Posterior vena cava (tissue), 2 donors: ENCODE measurements around the gene SLC30A5. TPM values are rescaled to one million over a fixed set of nuclear protein-coding genes. Genes with fewer than 3 reads are reported as not detected.
"Not testable (repeated sequence)": the region's sequence is repeated elsewhere in the genome, so short reads cannot be mapped to it uniquely, and the experiment has no call there.

Experiments
- DNase-seq: peaks from one replicate; pipeline ENCODE4 v3.0.0-alpha.2; 2020; ENCODE audit warnings: low spot score
- intact Hi-C, 2 donors: fragments of 100-400 bp; cut with DNase I; formaldehyde crosslinking; loops; one replicate each; pipeline versions ENCODE4 v1.14.1 to v1.14.2; 2022 to 2023
- total RNA-seq, 2 donors: library from RNA; stranded (reverse); fragmentation: NEBNext Ultra II Directional; extraction: Animal tissue kit (Norgen Biotek cat#: 25700); gene quantifications; one replicate each; pipeline ENCODE4 v1.2.1, GENCODE V29; 2021
- donor health status: DM: yes; HTN: yes; CAD: no.
- donor health status: DM: yes; HTN: yes; CAD: no.

The SLC30A5 gene
- total RNA-seq, 2 donors from 2014 or later: 43.7 to 47.3 TPM

- intact Hi-C loops: loop anchor here in 1 of 2 donors (10.0 kb wide), 1 partner anchor 273 kb away; the partner anchor contains the start of genes AK6, RAD17 and TAF9
- DNase-seq: no peak
These were observed 2.0 kb upstream of the SLC30A5 start for GRCh38 chr5:69091771-69092170.

- intact Hi-C loops: loop anchor here in 1 of 2 donors (10.0 kb wide), 1 partner anchor 272 kb away; the partner anchor contains the start of genes AK6, RAD17 and TAF9
- no peak for DNase-seq
These were observed 845 bp upstream of the SLC30A5 start for GRCh38 chr5:69092969-69093368.

- intact Hi-C loops: loop anchor here in 1 of 2 donors (10.0 kb wide), 1 partner anchor 265 kb away; the partner anchor contains the start of genes AK6, RAD17 and TAF9
- DNase-seq: no peak
These were observed 5.5 kb downstream of the SLC30A5 start for GRCh38 chr5:69099302-69099701.

GRCh38 chr5:69103521-69103920 lies 9.7 kb downstream of the SLC30A5 start:
- DNase-seq: no peak
- intact Hi-C loops: no loop called here

GRCh38 chr5:69105996-69106906 lies 12.4 kb downstream of the SLC30A5 start:
- intact Hi-C loops: no loop called here
- no peak for DNase-seq

- intact Hi-C loops, DNase-seq: not testable (repeated sequence)
These were observed 14.6 kb downstream of the SLC30A5 start for GRCh38 chr5:69108367-69108766.

GRCh38 chr5:69113851-69114250 lies 20.0 kb downstream of the SLC30A5 start:
- intact Hi-C loops: no loop called here

GRCh38 chr5:69115526-69115925 lies 21.7 kb downstream of the SLC30A5 start:
- DNase-seq: no peak
- intact Hi-C loops: no loop called here

More at GRCh38 chr5:69113851-69114250, 20.0 kb downstream of the SLC30A5 start:
- DNase-seq: no peak

- intact Hi-C loops: no loop called here
- no peak for DNase-seq
These were observed 35.6 kb downstream of the SLC30A5 start for GRCh38 chr5:69129413-69129812.

GRCh38 chr5:69130241-69130640 lies 36.4 kb downstream of the SLC30A5 start:
- DNase-seq: no peak
- intact Hi-C loops: no loop called here

- intact Hi-C loops: no loop called here
These were observed 37.5 kb downstream of the SLC30A5 start for GRCh38 chr5:69131304-69131703.

GRCh38 chr5:69134126-69134525 lies 40.3 kb downstream of the SLC30A5 start:
- intact Hi-C loops: no loop called here

More at GRCh38 chr5:69131304-69131703, 37.5 kb downstream of the SLC30A5 start:
- DNase-seq: no peak

GRCh38 chr5:69136293-69136692 lies 42.5 kb downstream of the SLC30A5 start:
- DNase-seq: no peak
- intact Hi-C loops: no loop called here

More at GRCh38 chr5:69134126-69134525, 40.3 kb downstream of the SLC30A5 start:
- DNase-seq: no peak

GRCh38 chr5:69137208-69137607 lies 43.4 kb downstream of the SLC30A5 start:
- intact Hi-C loops, DNase-seq: not testable (repeated sequence)

- DNase-seq: no peak
- intact Hi-C loops: no loop called here
These were observed 44.0 kb downstream of the SLC30A5 start for GRCh38 chr5:69137807-69138206.

- DNase-seq: no peak
- intact Hi-C loops: no loop called here
These were observed 45.0 kb downstream of the SLC30A5 start for GRCh38 chr5:69138766-69139165.

GRCh38 chr5:69140239-69140638 lies 46.4 kb downstream of the SLC30A5 start:
- intact Hi-C loops, DNase-seq: not testable (repeated sequence)

GRCh38 chr5:69140827-69141226 lies 47.0 kb downstream of the SLC30A5 start:
- DNase-seq: no peak
- intact Hi-C loops: no loop called here

- intact Hi-C loops, DNase-seq: not testable (repeated sequence)
These were observed 54.8 kb downstream of the SLC30A5 start for GRCh38 chr5:69148576-69148975.

GRCh38 chr5:69148981-69149675 lies 55.3 kb downstream of the SLC30A5 start:
- no peak for DNase-seq
- intact Hi-C loops: no loop called here
